Bronchial epithelial cell (primary cell): Measurements from ENCODE around the gene ABO. TPM values are rescaled to one million over a fixed set of nuclear protein-coding genes. Genes with fewer than 3 reads are reported as not detected.

Experiments used
- DNase-seq: peaks from one replicate; pipeline ENCODE4 v3.0.0-alpha.2; 2010; ENCODE audit warnings: low read depth
- FAIRE-seq: peaks from 2 replicates; lab custom pipeline; 2011; peaks lifted over from hg19 to GRCh38; lab: Jason Lieb, UNC
- H3K27me3 ChIP-seq: 2 replicates; pipeline ENCODE4 v1.5.1; 2011; ENCODE audit warnings: low read length; ENCODE audit not compliant: control insufficient read depth, insufficient read depth
- H3K36me3 ChIP-seq: 2 replicates; pipeline ENCODE4 v1.5.1; 2011; ENCODE audit warnings: low read length; ENCODE audit not compliant: control insufficient read depth, insufficient read depth
- H3K4me3 ChIP-seq: 2 replicates; pipeline ENCODE4 v1.5.1; 2011; ENCODE audit warnings: mild to moderate bottlenecking, low read depth, low read length, control low read depth
- total RNA-seq: library from RNA; depleted of rRNA; stranded (reverse); fragments of >200 nt; gene quantifications from 2 replicates; pipeline ENCODE4 v1.2.1, GENCODE V29; 2014
- TF ChIP-seq, protein P1 (sequence below): IDR thresholded peaks from 2 replicates; pipeline ENCODE4 v1.5.1; 2011; ENCODE audit warnings: mild to moderate bottlenecking, moderate library complexity, low read length, control low read depth, inconsistent platforms; ENCODE audit not compliant: insufficient read depth, severe bottlenecking

ABO gene
- 1.8 and 1.9 TPM in 2 replicates for total RNA-seq

DNA sequence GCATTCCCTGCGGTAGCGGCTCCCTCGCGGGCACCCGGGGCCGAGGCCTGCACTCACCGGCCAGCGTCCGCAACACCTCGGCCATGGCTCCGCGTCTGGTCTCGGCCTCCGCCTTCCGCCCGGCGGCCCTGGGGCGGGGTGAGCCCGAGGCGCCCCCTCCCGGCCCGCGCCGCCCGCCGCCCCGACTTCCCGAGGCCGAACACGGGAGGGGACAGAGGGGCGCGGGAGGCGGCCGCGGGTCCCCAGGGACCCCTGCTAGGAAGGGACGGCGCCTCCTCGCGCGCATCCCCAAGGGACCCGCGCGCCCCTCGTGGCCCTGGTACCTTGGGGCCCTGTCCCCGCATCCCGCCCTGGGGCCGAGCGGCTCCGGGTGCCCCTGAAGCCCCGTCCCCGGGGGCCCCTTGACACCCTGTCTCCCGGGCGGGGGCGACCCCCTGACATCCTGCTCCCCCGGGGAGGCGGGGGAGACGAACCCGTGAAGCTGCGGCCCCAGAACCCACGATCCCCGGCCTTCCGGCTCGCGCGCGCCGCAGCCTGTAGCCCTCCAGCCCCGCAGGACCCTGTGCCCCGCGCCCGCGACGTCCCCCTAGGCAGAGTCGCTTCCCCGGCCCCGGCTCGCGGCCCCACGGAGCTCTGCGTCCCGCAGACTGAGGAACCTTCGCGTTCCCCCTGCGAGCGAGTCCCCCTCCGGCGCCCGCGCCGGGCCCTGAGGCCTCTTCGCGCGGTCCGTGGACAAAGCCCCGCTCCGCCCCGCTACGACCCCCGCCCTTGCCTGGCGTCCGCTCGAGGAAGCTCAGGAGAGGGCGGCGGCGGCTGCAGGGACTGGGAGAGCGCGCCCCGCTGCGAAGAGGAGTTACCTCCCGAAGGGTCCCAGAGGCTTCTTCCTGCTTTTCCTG is at the start of gene ABO:
ABO (minus strand) TSS at position 97 of the 896 bp plus-strand sequence.
- H3K27me3 ChIP-seq, result peaks cover 6% of the 10 kb centered on the region
- H3K36me3 ChIP-seq, result no peaks in the 10 kb centered on the region
- FAIRE-seq (no peak), DNase-seq (no peak)
- TF ChIP-seq, protein P1, sequence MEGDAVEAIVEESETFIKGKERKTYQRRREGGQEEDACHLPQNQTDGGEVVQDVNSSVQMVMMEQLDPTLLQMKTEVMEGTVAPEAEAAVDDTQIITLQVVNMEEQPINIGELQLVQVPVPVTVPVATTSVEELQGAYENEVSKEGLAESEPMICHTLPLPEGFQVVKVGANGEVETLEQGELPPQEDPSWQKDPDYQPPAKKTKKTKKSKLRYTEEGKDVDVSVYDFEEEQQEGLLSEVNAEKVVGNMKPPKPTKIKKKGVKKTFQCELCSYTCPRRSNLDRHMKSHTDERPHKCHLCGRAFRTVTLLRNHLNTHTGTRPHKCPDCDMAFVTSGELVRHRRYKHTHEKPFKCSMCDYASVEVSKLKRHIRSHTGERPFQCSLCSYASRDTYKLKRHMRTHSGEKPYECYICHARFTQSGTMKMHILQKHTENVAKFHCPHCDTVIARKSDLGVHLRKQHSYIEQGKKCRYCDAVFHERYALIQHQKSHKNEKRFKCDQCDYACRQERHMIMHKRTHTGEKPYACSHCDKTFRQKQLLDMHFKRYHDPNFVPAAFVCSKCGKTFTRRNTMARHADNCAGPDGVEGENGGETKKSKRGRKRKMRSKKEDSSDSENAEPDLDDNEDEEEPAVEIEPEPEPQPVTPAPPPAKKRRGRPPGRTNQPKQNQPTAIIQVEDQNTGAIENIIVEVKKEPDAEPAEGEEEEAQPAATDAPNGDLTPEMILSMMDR, result no peak
- peak within 1 kb of the TSS; percentile 9 for H3K4me3 ChIP-seq

DNA sequence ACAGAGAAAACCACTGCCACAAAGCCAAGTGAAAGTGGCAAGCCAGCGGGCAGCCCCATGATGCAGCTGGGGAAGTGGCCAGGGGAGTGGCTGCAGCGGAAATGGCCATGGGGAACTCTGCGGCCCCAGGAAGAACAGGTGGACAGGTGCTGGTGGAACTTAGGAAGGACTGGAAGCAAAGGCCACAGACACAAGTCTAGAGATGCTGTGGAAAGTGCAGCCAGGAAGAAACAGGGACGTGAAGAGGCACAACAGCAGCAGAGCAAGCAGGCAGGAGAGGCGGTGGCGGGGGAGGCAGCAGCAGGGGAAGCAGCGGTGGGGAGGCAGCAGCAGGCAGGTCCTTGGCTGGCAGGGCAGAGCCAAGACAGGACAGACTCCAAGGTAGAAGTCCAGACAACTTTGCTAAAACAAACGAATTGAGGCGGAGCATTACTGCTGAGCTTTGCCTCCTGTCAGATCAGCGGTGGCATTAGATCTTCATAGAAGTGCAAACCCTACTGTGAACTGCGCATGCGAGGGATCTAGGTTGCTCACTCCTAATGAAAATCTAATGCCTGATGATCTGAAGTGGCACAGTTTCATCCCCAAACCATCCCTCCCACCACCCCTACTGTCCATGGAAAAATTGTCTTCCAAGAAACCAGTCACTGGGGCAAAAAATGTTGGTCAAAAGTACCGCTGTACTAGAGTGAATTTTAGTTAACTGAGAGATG is 49.1 kb upstream of the ABO start:
- no peak for DNase-seq
- H3K36me3 ChIP-seq, result no peaks in the 10 kb centered on the region

DNA sequence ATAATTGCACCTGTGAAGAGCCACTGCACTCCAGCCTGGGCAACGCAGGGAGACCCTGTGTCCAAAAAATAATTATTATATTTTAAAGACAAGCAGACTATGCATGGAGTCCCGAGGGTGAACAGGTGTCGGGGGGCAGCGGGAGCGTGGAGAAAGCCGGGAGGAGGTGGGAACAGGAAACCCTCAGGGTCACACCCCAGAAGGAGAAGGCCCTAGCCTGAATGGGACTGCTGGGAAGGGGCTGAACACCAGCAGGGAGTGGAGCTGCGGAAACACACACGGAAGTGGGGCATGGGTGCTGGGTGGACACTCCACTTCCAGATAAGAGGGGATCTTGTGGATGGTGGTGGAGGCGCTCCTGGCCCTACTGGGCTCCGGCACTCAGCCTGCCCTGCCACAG is 48.2 kb upstream of the ABO start:
- FAIRE-seq, result no peak
- TF ChIP-seq, protein P1, result no peak

More for the DNA sequence above, 49.1 kb upstream of the ABO start:
- no peak overlapping the region for H3K4me3 ChIP-seq
- no peaks in the 10 kb centered on the region for H3K27me3 ChIP-seq
- TF ChIP-seq, protein P1, result no peak
- no peak for FAIRE-seq

DNA sequence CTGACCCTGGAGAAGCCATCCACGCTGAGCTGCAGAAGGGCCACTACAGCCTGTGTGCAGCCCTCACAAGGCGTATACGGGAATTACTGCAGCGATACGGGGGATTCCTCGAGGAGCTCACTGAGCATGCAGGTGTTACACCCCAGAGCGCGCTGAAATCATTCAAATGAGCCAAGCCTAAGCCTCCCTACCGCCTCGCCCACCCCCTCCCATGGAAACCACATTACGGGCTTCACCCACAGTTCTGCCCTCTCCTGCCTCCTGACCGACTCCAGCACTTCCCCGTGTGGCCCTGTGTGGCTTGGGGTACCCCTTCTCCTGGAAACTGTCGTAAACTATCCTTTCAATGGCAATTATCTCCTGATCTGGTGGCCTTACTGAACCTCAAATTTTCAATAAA is 47.7 kb upstream of the ABO start:
- no peak for DNase-seq
- TF ChIP-seq, protein P1, result no peak
- Histone ChIP-seq H3K36me3 (no peaks in the 10 kb centered on the region), H3K27me3 (no peaks in the 10 kb centered on the region), H3K4me3 (no peak overlapping the region)
- FAIRE-seq, result no peak

More for the DNA sequence above, 48.2 kb upstream of the ABO start:
- no peaks in the 10 kb centered on the region for H3K27me3 ChIP-seq
- H3K36me3 ChIP-seq, result no peaks in the 10 kb centered on the region
- no peak overlapping the region for H3K4me3 ChIP-seq
- DNase-seq, result no peak

DNA sequence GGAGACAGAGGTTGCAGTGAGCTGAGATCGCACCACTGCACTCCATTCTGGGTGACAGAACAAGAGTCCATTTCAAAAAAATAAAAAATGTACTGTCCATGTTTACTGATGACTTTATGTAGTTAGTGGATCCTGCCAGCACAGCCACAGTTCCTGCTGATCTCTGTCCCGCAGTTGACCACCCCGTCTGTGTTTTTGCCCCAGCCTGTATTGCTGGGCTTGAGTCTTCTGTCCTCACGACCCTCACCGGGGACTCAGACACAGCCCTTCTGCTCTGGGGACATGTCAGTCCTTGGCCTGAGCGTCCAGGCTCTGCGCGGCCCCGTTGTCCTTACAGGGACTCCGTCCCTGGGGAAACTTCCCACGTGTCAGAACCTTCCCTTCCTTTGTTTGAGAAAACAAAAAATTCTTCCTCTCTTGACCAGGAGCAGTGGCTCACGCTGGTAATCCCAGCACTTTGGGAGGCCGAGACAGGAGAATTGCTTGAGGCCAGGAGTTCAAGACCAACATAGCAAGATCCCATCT is 46.5 kb upstream of the ABO start:
- TF ChIP-seq, protein P1, result no peak
- no peak for DNase-seq
- Histone ChIP-seq H3K4me3 (no peak overlapping the region), H3K36me3 (no peaks in the 10 kb centered on the region), H3K27me3 (no peaks in the 10 kb centered on the region)
- FAIRE-seq, result no peak
